GM19023 (cell line): ENCODE measurements around the gene OSGEP.
A peak's percentile ranks its signal among the peaks of the same experiment; 100 is the strongest.
"Not testable (repeated sequence)": the region's sequence is repeated elsewhere in the genome, so short reads cannot be mapped to it uniquely, and the experiment has no call there.

Source experiments
- ATAC-seq: cut with Tn5 transposase; IDR thresholded peaks from one replicate; pipeline ENCODE4 v1.9.1; 2021; ENCODE audit warnings: mild to moderate bottlenecking, moderate library complexity; ENCODE audit not compliant: unreplicated experiment

Gene OSGEP

GRCh38 chr14:20469890-20470602, 15.4 kb upstream of the OSGEP start:
- ATAC-seq = peak; percentile 33

- peak; percentile 98 for ATAC-seq
These were observed 14.8 kb upstream of the OSGEP start, which contains the start of gene PNP for GRCh38 chr14:20469242-20469889. Gene PNP, plus strand, starts transcription at chr14:20469406. Its CDS starts 119 bp downstream, at chr14:20469525.

GRCh38 chr14:20468764-20469241, 14.2 kb upstream of the OSGEP start:
- peak; percentile 2 for ATAC-seq

GRCh38 chr14:20461225-20462141, 6.9 kb upstream of the OSGEP start, which contains the start of gene PIP4P1:
Gene PIP4P1, minus strand, starts transcription at chr14:20461434. Its CDS starts 109 bp downstream, at chr14:20461325.
- peak; percentile 94 for ATAC-seq

GRCh38 chr14:20460458-20461224, 6.0 kb upstream of the OSGEP start:
- peak; percentile 15 for ATAC-seq

GRCh38 chr14:20458031-20458789, 3.6 kb upstream of the OSGEP start:
- ATAC-seq = no peak

- no peak for ATAC-seq
These were observed 2.4 kb upstream of the OSGEP start for GRCh38 chr14:20456971-20457370.

GRCh38 chr14:20455355-20456300, 1.0 kb upstream of the OSGEP start:
- ATAC-seq = peak; percentile 55

GRCh38 chr14:20452831-20453230, 1.8 kb downstream of the OSGEP start:
- not testable (repeated sequence) for ATAC-seq

- ATAC-seq = no peak
These were observed 7.7 kb downstream of the OSGEP start for GRCh38 chr14:20446889-20447288.

GRCh38 chr14:20443650-20444049, 11.0 kb downstream of the OSGEP start:
- not testable (repeated sequence) for ATAC-seq

- ATAC-seq = no peak
These were observed 13.2 kb downstream of the OSGEP start for GRCh38 chr14:20441461-20441860.

- no peak for ATAC-seq
These were observed 13.7 kb downstream of the OSGEP start for GRCh38 chr14:20440882-20441281.

GRCh38 chr14:20440465-20440864, 14.1 kb downstream of the OSGEP start:
- no peak for ATAC-seq

- ATAC-seq = no peak
These were observed 15.9 kb downstream of the OSGEP start for GRCh38 chr14:20438664-20439063.

- ATAC-seq = no peak
These were observed 18.3 kb downstream of the OSGEP start for GRCh38 chr14:20436363-20436755.

GRCh38 chr14:20435582-20436362, 18.8 kb downstream of the OSGEP start, which contains the start of gene KLHL33:
Gene KLHL33, minus strand, starts transcription at chr14:20436166. Its CDS starts 355 bp downstream, at chr14:20435811.
- ATAC-seq = no peak
